Measurements from ENCODE around the gene MBNL2.

The MBNL2 gene

GRCh38 chr13:97276862-97277269 lies 54.7 kb downstream of the MBNL2 start:
- DNase-seq = no peak

GRCh38 chr13:97278435-97279411 lies 56.6 kb downstream of the MBNL2 start:
- DNase-seq = no peak

- DNase-seq = no peak
Measured at GRCh38 chr13:97279913-97280312, 57.8 kb downstream of the MBNL2 start.

- DNase-seq = no peak
Measured at GRCh38 chr13:97280478-97280877, 58.3 kb downstream of the MBNL2 start.

- DNase-seq = no peak
Measured at GRCh38 chr13:97281028-97281427, 58.9 kb downstream of the MBNL2 start.

GRCh38 chr13:97282705-97283104 lies 60.6 kb downstream of the MBNL2 start:
- DNase-seq = no peak

GRCh38 chr13:97283888-97284287 lies 61.8 kb downstream of the MBNL2 start:
- DNase-seq = no peak

- no peak for DNase-seq
Measured at GRCh38 chr13:97284558-97284957, 62.4 kb downstream of the MBNL2 start.

GRCh38 chr13:97285221-97285955 lies 63.3 kb downstream of the MBNL2 start:
- DNase-seq = no peak

GRCh38 chr13:97286317-97287046 lies 64.3 kb downstream of the MBNL2 start:
- DNase-seq = no peak

GRCh38 chr13:97287047-97287383 lies 64.9 kb downstream of the MBNL2 start:
- DNase-seq = no peak

- DNase-seq = no peak
Measured at GRCh38 chr13:97288486-97288900, 66.4 kb downstream of the MBNL2 start.

- DNase-seq = no peak
Measured at GRCh38 chr13:97289514-97290298, 67.6 kb downstream of the MBNL2 start.

- DNase-seq = no peak
Measured at GRCh38 chr13:97295283-97296182, 73.4 kb downstream of the MBNL2 start.

- DNase-seq = no peak
Measured at GRCh38 chr13:97296740-97297139, 74.6 kb downstream of the MBNL2 start.

GRCh38 chr13:97298816-97299215 lies 76.7 kb downstream of the MBNL2 start:
- DNase-seq = no peak

GRCh38 chr13:97300871-97301270 lies 78.7 kb downstream of the MBNL2 start:
- no peak for DNase-seq

GRCh38 chr13:97301382-97302095 lies 79.4 kb downstream of the MBNL2 start:
- DNase-seq = no peak

GRCh38 chr13:97302611-97303010 lies 80.5 kb downstream of the MBNL2 start:
- DNase-seq = no peak

GRCh38 chr13:97306106-97306505 lies 84.0 kb downstream of the MBNL2 start:
- DNase-seq = no peak

GRCh38 chr13:97306645-97307044 lies 84.5 kb downstream of the MBNL2 start:
- no peak for DNase-seq

Data from activated CD4-positive, alpha-beta T cell treated with anti-CD3 and anti-CD28 coated beads, Interleukin-2, amount 50 U/mL, for 4 hours (primary cell).